WTC11 (cell line): ENCODE results near the gene RASAL2. TPM values are rescaled to one million over a fixed set of nuclear protein-coding genes. Genes with fewer than 3 reads are reported as not detected.
A peak's percentile ranks its signal among the peaks of the same experiment; 100 is the strongest.

Experiments used
- ARID4B ChIP-seq: sonication (generic); formaldehyde crosslinking; IDR thresholded peaks from 2 replicates; pipeline ENCODE4 v1.8.0; 2023; ENCODE audit warnings: missing genetic modification reagents, mild to moderate bottlenecking, borderline replicate concordance
- ATF2 ChIP-seq: sonication (generic); formaldehyde crosslinking; IDR thresholded peaks from 2 replicates; pipeline ENCODE4 v1.8.1; 2022; ENCODE audit warnings: low read depth, missing genetic modification reagents, borderline replicate concordance
- E2F1 ChIP-seq: sonication (generic); formaldehyde crosslinking; IDR thresholded peaks from 2 replicates; pipeline ENCODE4 v1.8.0; 2022; ENCODE audit warnings: mild to moderate bottlenecking, missing genetic modification reagents
- E2F4 ChIP-seq: sonication (generic); formaldehyde crosslinking; IDR thresholded peaks from 2 replicates; pipeline ENCODE4 v1.8.1; 2022; ENCODE audit warnings: low read depth, mild to moderate bottlenecking, moderate library complexity, missing genetic modification reagents, borderline replicate concordance
- E2F5 ChIP-seq: sonication (generic); formaldehyde crosslinking; IDR thresholded peaks from 2 replicates; pipeline ENCODE4 v1.8.1; 2022; ENCODE audit warnings: mild to moderate bottlenecking, moderate library complexity, missing genetic modification reagents
- ERG ChIP-seq: fragments of 250-450 bp; sonication (Bioruptor Pico); IDR thresholded peaks from 2 replicates; pipeline ENCODE4 v1.8.0; 2021; ENCODE audit warnings: mild to moderate bottlenecking
- FOXP1 ChIP-seq: sonication (generic); formaldehyde crosslinking; IDR thresholded peaks from 2 replicates; pipeline ENCODE4 v1.8.0; 2022; ENCODE audit warnings: missing genetic modification reagents, mild to moderate bottlenecking, moderate library complexity, borderline replicate concordance
- IRF1 ChIP-seq: sonication (generic); formaldehyde crosslinking; IDR thresholded peaks from 2 replicates; pipeline ENCODE4 v1.8.0; 2023; ENCODE audit warnings: missing genetic modification reagents
- IRF2 ChIP-seq: sonication (generic); formaldehyde crosslinking; IDR thresholded peaks from 2 replicates; pipeline ENCODE4 v1.8.0; 2022; ENCODE audit warnings: low read depth, missing genetic modification reagents, borderline replicate concordance
- MAX ChIP-seq: sonication (generic); formaldehyde crosslinking; IDR thresholded peaks from 2 replicates; pipeline ENCODE4 v1.8.0; 2022; ENCODE audit warnings: mild to moderate bottlenecking, missing genetic modification reagents
- NFATC4 ChIP-seq: fragments of 250-450 bp; sonication (Bioruptor Pico); IDR thresholded peaks from 2 replicates; pipeline ENCODE4 v1.9.0; 2021; ENCODE audit warnings: mild to moderate bottlenecking
- NR1H2 ChIP-seq: sonication (generic); formaldehyde crosslinking; IDR thresholded peaks from 2 replicates; pipeline ENCODE4 v1.9.0; 2021; ENCODE audit warnings: mild to moderate bottlenecking, moderate library complexity, missing genetic modification reagents
- SOX15 ChIP-seq: fragments of 250-450 bp; sonication (Bioruptor Pico); IDR thresholded peaks from 2 replicates; pipeline ENCODE4 v1.9.0; 2021; ENCODE audit warnings: mild to moderate bottlenecking
- TP53 ChIP-seq: sonication (generic); formaldehyde crosslinking; IDR thresholded peaks from 2 replicates; pipeline ENCODE4 v1.8.1; 2023; ENCODE audit warnings: mild to moderate bottlenecking, missing genetic modification reagents
- USF1 ChIP-seq: sonication (generic); formaldehyde crosslinking; IDR thresholded peaks from 2 replicates; pipeline ENCODE4 v1.8.0; 2022; ENCODE audit warnings: mild to moderate bottlenecking, missing genetic modification reagents
- ZBTB43 ChIP-seq: sonication (generic); formaldehyde crosslinking; IDR thresholded peaks from 2 replicates; pipeline ENCODE4 v1.8.1; 2023; ENCODE audit warnings: mild to moderate bottlenecking, missing genetic modification reagents
- ZNF138 ChIP-seq: sonication (generic); formaldehyde crosslinking; conservative IDR thresholded peaks from 2 replicates; pipeline ENCODE4 v1.8.1; 2022; ENCODE audit warnings: mild to moderate bottlenecking, moderate library complexity, missing genetic modification reagents
- ZNF232 ChIP-seq: sonication (generic); formaldehyde crosslinking; IDR thresholded peaks from 2 replicates; pipeline ENCODE4 v1.8.0; 2022; ENCODE audit warnings: mild to moderate bottlenecking, missing genetic modification reagents
- ZNF281 ChIP-seq: sonication (generic); formaldehyde crosslinking; IDR thresholded peaks from 2 replicates; pipeline ENCODE4 v1.8.0; 2023; ENCODE audit warnings: mild to moderate bottlenecking, missing genetic modification reagents
- ZNF317 ChIP-seq: sonication (generic); formaldehyde crosslinking; IDR thresholded peaks from 2 replicates; pipeline ENCODE4 v1.8.1; 2023; ENCODE audit warnings: low read depth, mild to moderate bottlenecking, moderate library complexity, missing genetic modification reagents, borderline replicate concordance
- ZNF416 ChIP-seq: fragments of 250-450 bp; sonication (Bioruptor Pico); IDR thresholded peaks from 2 replicates; pipeline ENCODE4 v1.9.0; 2021; ENCODE audit warnings: mild to moderate bottlenecking, inconsistent platforms
- total RNA-seq: library from RNA; stranded (reverse); gene quantifications from 3 replicates; pipeline ENCODE4 v1.2.3, GENCODE V29; 2021

The RASAL2 gene
- total RNA-seq, 1 experiment from 2014 or later, result 29.5 TPM

GRCh38 chr1:178093951-178094738 lies at the start of gene RASAL2 (continued):
- no peak for TF ChIP-seq ZNF317 (CRISPR knock-in tag)
- TF ChIP-seq IRF1 (CRISPR knock-in tag), result no peak
- no peak for TF ChIP-seq ATF2 (CRISPR knock-in tag)
- TF ChIP-seq FOXP1, result no peak
- no peak for TF ChIP-seq E2F4 (CRISPR knock-in tag)
- TF ChIP-seq ZNF138 (CRISPR knock-in tag), result peak; percentile 77; the same call in 1 of the 2 replicates
- TF ChIP-seq ERG (CRISPR knock-in tag), result no peak
- TF ChIP-seq MAX, result no peak; the same call in 1 of the 2 replicates
- no peak; the same call in 1 of the 2 replicates for TF ChIP-seq E2F5 (CRISPR knock-in tag)
- TF ChIP-seq IRF2, result no peak
- no peak for TF ChIP-seq E2F1 (CRISPR knock-in tag)
- TF ChIP-seq ZNF232 (CRISPR knock-in tag), result no peak
- no peak for TF ChIP-seq ZBTB43 (CRISPR knock-in tag)
- no peak; the same call in none of the 2 replicates for TF ChIP-seq ARID4B (CRISPR knock-in tag)
- peak; percentile 76; the same call in 1 of the 2 replicates for TF ChIP-seq TP53 (CRISPR knock-in tag)
- TF ChIP-seq ZNF416, result no peak
- no peak for TF ChIP-seq SOX15
- no peak for TF ChIP-seq ZNF281
- no peak for TF ChIP-seq NR1H2 (CRISPR knock-in tag)
- no peak for TF ChIP-seq NFATC4 (CRISPR knock-in tag)
- no peak for TF ChIP-seq USF1 (CRISPR knock-in tag)
